ENCODE data around the gene PJVK.

- TF ChIP-seq CTCF (IDR thresholded peaks at IDR 0.05): no peak
- TF ChIP-seq POLR2AphosphoS5 (IDR thresholded peaks at IDR 0.05; ENCODE audit: low read depth, low read length): no peak
- no peak for TF ChIP-seq TCF7L2 (IDR thresholded peaks at IDR 0.05; ENCODE audit: low read depth, low read length)
- TF ChIP-seq, protein P1, sequence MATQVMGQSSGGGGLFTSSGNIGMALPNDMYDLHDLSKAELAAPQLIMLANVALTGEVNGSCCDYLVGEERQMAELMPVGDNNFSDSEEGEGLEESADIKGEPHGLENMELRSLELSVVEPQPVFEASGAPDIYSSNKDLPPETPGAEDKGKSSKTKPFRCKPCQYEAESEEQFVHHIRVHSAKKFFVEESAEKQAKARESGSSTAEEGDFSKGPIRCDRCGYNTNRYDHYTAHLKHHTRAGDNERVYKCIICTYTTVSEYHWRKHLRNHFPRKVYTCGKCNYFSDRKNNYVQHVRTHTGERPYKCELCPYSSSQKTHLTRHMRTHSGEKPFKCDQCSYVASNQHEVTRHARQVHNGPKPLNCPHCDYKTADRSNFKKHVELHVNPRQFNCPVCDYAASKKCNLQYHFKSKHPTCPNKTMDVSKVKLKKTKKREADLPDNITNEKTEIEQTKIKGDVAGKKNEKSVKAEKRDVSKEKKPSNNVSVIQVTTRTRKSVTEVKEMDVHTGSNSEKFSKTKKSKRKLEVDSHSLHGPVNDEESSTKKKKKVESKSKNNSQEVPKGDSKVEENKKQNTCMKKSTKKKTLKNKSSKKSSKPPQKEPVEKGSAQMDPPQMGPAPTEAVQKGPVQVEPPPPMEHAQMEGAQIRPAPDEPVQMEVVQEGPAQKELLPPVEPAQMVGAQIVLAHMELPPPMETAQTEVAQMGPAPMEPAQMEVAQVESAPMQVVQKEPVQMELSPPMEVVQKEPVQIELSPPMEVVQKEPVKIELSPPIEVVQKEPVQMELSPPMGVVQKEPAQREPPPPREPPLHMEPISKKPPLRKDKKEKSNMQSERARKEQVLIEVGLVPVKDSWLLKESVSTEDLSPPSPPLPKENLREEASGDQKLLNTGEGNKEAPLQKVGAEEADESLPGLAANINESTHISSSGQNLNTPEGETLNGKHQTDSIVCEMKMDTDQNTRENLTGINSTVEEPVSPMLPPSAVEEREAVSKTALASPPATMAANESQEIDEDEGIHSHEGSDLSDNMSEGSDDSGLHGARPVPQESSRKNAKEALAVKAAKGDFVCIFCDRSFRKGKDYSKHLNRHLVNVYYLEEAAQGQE (IDR thresholded peaks at IDR 0.05; ENCODE audit: insufficient read depth in 1 of 2, low read depth in 2 of 2, low read length in 1 of 2): no peak
These were observed 55.8 kb downstream of the PJVK start for GRCh38 chr2:178506949-178507348.
